ENCODE results near the gene MRPL1.
A peak's percentile ranks its signal among the peaks of the same experiment; 100 is the strongest.
"Not testable (repeated sequence)": the region's sequence is repeated elsewhere in the genome, so short reads cannot be mapped to it uniquely, and the experiment has no call there.

The MRPL1 gene

GRCh38 chr4:77852892-77853495 is 9.6 kb upstream of the MRPL1 start:
- DNase-seq, result no peak

GRCh38 chr4:77854431-77855111 is 8.1 kb upstream of the MRPL1 start:
- DNase-seq, result no peak

DNA sequence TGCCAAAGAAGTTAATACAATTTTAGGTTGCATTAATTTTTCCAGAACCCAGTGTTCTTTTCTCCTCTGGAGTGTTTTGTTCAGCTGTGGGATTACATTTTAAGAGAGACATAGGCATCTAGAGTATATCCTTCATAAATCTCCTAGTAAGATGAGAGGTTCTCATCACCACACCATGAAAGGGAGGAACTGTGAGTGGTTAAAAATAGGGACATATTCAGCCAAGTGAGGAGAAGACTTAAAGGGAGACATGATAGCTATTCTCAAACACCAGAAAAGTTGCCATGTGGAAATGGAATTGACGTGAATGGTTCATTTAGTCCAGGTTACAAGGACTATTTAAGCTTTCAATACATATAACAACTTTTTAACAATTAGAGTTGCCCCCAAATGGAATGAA is 6.5 kb upstream of the MRPL1 start:
- DNase-seq, result no peak

DNA sequence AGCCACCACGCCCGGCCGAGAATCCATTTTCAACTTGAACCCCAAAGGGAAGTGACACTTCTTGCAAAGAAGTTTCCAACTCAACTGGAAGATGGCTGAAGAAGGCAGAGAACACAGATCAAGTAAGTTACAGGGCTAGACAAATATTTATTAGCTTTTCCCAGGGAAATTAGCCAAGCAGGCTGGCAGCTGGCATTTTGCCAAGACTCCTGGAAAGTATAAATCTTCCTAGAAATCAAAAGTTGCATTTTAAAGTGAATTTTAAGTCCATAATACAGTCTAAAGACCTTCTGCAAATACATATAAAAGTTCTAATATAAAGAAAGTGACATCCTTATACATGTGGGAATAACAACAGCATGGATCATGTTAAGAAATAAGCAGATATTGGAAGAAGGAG is 3.4 kb upstream of the MRPL1 start:
- DNase-seq, result no peak

DNA sequence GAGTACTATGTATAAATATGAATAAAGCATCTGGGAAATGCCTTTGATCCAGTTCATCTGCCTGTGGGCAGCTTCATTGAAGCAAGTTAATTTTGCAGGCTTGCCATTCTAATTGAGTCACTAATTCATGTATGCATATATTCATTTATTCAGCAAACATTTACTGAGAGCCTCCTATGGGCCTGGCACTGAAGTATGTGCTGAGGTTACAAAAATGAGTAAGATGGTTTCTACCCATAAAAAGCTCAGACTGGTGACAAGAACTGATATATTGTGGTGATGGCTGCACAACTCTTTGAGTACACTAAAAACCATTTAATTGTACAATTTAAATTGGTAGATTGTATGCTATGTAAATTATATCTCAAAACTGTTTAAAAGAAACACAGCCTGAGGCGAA is 1.1 kb upstream of the MRPL1 start:
- no peak for DNase-seq

DNA sequence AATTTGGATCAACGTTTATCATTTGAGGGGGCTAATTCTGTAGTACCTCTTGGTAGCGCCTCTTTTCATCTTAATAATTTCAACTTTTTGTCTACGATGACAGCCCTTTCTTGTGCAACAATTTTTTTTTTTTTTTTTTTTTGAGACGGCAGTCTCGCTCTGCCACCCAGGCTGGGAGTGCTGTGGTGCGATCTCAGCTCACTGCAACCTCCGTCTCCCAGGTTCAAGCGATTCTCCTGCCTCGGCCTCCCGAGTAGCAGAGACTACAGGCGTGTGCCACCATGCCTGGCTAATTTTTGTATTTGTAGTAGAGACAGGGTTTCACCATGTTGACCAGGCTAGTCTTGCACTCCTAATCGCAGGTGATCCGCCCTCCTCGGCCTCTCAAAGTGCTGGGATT is 711 bp downstream of the MRPL1 start:
- DNase-seq, result not testable (repeated sequence)

DNA sequence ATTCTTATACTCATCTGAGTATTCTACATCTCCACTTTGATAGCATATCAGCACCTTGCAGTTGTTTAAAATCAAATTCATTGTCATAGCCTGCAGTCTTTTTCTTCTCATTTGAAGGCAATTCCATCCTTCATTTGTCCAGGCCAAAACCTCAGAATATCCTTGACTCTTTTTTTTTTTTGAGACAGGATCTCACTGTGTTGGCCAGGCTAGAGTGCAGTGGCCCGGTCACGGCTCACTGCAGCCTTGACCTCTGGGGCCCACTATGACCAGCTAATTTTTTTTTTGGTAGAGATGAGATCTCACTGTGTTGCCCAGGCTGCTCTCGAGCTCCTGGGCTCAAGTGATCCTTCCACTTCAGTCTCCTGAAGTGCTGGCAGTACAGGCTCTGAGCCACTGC is 2.6 kb downstream of the MRPL1 start:
- DNase-seq, result no peak

- no peak for DNase-seq
Measured at GRCh38 chr4:77872723-77873445, 10.3 kb downstream of the MRPL1 start.

- no peak for DNase-seq
Measured at GRCh38 chr4:77877167-77877566, 14.5 kb downstream of the MRPL1 start.

DNA sequence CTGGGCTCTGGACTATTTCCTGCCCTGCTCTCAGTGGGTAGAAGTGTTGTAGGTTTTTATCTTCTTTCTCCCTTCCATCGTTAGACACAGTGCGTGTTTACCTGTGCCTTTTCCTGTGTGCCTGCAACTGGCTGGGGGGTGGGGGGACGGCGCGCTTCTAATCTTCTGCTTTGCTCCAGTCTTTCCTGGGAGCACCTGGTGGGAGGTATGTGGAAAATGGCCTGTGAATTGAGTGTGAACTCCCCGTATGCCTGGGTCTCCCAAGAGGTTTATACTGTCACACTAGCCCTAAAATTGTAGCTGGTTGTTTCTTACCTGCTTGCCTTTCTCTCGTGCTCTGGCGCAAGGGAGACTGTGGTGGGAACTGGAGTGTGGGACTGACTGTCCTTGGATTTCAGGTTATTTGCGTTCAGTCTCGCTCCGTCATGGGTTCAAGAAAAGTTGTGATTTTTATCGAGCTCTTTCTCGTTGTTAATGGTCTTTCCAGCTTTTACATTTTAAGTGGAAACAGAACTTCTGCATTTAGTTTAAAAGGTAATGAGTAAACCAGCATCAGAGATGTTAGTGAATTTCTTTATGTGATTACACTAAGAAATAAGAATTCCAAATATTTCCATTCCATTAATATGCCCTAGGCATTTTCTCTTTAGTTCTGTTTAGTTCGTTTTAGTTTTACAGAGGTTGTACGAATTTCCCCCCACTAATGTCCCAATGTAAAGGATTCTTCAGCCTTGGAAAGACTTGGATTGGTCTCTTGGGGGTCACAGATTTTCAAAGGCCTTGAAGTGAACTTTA is 15.3 kb downstream of the MRPL1 start:
- no peak for DNase-seq

GRCh38 chr4:77880784-77881183 is 18.2 kb downstream of the MRPL1 start:
- DNase-seq, result no peak

DNA sequence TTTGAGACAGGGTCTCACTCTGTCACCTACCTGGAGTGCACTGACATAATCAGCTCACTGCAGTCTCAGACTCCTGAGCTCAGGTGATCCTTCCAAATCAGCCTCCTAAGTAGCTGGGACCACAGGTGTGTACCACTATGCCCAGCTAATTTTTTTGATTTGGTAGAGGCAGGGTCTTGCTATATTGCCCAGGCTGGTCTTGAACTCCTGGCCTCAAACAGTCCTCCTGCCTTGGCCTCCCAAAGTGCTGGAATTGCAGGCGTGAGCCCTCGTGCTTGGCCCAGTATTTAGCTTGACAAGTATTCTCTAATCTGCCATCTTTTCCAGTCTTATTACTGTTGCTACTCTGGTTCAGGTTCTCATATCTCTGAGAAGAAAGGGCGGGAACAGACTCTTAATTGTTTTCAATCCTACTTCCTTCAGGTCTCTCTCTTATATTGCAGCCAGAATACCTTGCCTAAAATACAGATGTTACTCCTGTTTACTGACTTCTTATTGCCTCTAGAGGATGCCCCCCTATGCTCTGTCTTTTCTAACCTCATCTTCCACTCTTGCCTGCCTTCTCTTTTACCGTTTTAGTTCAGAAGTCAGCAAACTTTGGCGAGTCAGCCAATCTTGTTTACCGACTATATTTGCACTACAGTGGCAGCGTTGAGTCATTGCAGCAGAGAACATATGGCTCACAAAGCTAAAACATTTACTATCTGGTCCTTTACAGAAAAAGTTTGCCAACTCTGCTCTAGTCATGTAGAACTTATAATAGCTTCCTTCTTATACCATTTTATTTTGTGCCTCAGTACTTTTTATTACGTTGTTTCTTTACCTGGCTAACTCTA is 19.0 kb downstream of the MRPL1 start:
- DNase-seq, result no peak

DNA sequence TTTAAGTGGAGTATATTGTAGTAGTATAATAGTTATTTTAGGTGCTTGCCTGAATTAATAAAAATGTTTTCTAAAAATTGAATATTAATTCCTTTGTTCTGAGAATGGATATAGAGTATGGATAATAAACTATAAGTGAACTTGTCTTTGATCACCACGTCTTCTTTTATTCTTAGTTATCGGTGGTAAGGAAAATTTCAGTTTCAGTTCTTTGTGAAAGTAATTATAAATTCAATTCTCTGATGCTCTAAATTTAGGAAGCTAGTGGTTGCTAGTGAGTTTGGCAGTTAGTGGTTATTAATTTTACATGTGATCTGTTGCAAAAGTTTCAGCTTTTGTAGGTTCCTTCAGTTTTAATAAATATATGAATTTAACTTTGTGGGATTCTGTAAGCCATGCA is 30.8 kb downstream of the MRPL1 start:
- no peak for DNase-seq

DNA sequence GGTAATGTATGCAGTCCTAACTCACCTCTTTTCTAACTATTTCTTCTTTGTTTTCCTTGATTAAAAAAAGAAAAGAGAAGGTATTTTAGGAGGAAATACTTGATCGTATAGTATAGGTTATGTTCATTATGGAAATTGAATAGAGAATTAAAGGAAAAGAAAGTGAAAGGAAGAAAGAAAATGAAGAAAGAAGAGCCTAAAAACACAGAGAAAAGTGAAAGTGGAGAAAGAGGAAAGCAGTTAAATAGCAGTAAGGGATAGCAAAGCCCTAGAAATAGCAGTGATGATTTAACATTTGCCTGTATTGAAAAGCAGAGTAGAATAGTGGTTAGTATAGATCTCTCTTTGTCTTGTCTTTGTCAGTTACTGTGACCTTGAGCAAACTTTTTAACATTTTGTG is 37.0 kb downstream of the MRPL1 start:
- no peak for DNase-seq

- no peak for DNase-seq
Measured at GRCh38 chr4:77903186-77903585, 40.6 kb downstream of the MRPL1 start.

DNA sequence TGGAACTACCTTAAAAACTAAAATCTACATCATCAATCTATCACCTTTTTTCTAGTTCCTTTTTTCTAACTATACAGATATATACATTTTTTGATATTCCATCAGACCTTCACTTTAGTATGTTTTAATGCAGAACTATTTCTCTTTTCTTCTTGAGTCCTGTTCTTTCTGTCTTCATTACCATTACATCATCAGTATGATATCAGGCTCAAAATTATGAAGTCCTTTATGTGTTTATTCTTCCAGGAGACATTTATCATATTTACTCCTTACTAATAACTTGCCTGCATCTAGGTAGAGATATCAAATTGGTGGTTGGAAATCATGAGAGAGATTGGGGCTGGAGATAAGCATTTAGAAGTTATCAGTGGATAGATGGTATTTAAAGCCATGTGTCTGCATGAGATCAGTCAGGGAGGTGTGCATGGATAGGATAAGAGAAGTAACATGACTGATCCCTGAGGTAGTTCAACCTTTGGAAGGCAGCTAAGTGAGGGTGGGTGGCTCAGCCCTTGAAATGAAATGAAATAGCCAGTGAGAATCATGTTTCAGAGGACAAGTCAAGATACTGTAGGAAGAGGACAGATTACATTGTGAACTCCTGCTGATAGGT is 43.1 kb downstream of the MRPL1 start:
- DNase-seq, result no peak

DNA sequence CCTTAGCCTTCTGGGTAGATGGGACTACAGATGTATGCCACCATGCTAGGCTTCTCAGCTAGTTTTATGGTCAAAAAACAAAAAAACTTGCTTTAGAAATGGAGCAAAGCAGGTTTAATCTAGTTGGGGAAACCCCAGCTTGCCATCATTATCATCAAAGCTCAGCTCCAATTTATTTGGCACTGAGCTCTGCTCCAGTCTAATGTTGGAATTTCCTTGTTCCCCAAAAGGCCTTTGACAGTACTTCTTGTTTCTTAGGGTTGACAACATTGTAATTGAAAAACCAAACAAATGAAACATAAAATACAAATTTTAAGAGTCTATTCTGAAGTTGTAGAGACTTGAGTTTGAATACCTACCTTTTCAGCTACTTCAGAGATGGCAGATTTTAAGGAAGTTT is 48.0 kb downstream of the MRPL1 start:
- DNase-seq, result no peak

DNA sequence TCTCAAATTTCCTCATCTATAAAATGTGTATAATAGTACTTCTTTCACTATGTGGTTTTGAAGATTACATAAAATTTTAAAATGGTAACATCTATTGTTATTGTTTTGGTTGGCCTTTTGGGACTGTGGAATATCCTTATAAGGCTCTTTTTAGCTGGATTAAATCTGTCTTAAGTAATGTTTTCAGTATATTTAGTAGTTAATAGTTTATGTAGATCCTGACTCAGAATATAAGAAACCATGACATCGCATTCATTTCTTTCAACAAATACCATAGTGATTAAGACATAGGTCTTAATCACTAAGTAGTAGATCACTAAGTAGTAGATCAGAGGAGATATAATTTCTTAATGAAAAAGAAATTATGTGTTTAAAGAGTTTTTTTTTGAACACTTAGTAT is 48.5 kb downstream of the MRPL1 start:
- DNase-seq, result no peak

DNA sequence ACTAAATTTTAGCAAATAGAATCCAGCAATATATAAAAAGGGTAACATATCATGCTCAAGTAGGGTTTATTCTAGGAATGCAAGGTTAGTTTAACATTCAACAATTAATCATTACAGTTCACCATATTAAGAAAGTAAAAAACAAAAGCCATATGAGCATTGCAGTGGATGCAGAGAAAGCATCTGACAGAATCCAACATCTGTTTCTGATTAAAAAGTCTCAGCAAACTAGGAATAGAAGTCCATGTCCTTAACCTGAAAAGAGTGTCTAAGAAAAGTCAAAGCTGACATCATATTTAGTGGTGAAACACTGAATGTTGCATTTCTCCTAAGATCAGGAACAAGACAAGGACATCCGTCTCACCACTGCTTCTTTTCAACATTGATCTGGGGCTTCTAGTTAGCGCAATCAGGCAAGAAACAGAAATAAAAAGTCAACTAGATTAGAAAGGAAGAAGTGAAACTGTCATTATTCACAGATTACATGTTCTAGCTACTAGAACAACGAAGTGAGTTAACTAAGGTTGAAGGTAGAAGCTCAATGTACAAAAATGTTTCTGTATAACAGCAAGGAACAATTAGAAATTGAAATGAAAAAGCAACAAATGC is 49.3 kb downstream of the MRPL1 start:
- DNase-seq, result no peak

DNA sequence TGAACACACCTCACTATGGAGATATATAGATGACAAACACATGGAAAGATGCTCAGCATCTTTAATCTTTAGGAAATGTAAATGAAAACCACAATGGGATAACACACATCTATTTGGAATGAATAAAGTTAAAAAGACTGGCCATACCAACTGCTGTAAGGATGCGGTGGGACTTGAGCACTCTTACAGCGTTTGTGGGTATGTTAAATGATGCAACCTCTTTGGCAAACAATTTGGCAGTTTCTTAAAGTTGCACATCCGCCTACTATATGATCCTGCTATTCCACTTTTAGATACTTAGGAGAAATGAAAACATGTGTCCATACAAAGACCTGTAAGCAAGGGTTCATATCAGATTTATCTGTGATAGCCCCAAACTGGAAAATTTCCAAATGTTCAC is 50.7 kb downstream of the MRPL1 start:
- no peak for DNase-seq

- peak; percentile 70 for DNase-seq
Measured at GRCh38 chr4:77917075-77917474, 54.4 kb downstream of the MRPL1 start.

GRCh38 chr4:77917601-77918000 is 55.0 kb downstream of the MRPL1 start:
- DNase-seq, result no peak

Measured in NCI-H1436 treated with DMSO at 0.1 percent for 48 hours (cell line).